OCI-LY7 (cell line): ENCODE measurements around the gene RECK.

ENCODE experiments used
- EZH2phosphoT487 ChIP-seq: fragments of 200-600 bp; sonication (generic); IDR thresholded peaks from 2 replicates; pipeline ENCODE4 v1.6.1; 2018; ENCODE audit warnings: low read depth, borderline replicate concordance, mild to moderate bottlenecking, mixed run types, antibody characterized with exemption, low read length, moderate library complexity, mixed read lengths
- TF ChIP-seq, protein P1 (sequence below): fragments of 200-600 bp; sonication (generic); conservative IDR thresholded peaks from 2 replicates; pipeline ENCODE4 v1.5.1; 2014; ENCODE audit warnings: mild to moderate bottlenecking, antibody characterized with exemption, low read length, moderate library complexity, mixed read lengths

DNA sequence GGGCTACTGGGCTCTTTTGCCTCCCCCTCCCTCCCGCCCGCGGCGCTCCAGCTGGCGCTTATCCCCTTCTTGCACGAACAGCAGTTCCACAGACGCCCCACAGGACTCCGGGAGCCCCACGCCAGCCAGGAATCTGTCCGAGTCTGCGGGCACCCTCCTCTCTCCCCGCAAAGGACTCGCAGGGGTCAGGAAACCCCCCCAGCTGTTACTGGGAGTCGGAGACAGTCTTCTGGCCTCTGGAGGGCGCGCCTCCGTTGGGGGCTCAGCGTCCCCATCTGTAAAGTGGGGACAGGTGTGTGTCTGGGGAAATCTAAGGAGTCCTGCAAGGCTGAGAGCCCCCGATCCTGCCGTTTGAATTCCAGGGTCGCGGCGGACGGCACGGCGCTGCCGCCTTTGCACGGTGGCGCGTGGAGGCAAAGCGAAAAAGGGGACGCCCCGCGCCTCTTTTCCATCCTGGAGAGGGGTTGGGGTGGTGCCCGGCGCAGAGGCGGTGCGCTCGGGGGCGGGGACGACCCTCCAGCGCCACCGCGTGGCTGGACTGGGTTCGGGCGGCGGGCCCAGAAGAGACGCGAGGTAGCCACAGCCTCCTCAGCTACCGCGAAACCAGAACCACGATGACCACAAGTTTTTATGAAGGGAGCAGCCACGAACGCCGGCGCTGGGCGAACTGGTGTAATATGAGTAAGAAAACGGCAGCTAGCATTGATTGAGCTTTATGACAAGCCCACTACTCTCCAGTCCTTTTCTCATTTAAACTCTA is 129.6 kb downstream of the RECK start:
- TF ChIP-seq, protein P1, sequence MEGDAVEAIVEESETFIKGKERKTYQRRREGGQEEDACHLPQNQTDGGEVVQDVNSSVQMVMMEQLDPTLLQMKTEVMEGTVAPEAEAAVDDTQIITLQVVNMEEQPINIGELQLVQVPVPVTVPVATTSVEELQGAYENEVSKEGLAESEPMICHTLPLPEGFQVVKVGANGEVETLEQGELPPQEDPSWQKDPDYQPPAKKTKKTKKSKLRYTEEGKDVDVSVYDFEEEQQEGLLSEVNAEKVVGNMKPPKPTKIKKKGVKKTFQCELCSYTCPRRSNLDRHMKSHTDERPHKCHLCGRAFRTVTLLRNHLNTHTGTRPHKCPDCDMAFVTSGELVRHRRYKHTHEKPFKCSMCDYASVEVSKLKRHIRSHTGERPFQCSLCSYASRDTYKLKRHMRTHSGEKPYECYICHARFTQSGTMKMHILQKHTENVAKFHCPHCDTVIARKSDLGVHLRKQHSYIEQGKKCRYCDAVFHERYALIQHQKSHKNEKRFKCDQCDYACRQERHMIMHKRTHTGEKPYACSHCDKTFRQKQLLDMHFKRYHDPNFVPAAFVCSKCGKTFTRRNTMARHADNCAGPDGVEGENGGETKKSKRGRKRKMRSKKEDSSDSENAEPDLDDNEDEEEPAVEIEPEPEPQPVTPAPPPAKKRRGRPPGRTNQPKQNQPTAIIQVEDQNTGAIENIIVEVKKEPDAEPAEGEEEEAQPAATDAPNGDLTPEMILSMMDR, result peak; percentile 93
- no peak for TF ChIP-seq EZH2phosphoT487
